ENCODE measurements around the gene B3GALT6.

Gene B3GALT6

DNA sequence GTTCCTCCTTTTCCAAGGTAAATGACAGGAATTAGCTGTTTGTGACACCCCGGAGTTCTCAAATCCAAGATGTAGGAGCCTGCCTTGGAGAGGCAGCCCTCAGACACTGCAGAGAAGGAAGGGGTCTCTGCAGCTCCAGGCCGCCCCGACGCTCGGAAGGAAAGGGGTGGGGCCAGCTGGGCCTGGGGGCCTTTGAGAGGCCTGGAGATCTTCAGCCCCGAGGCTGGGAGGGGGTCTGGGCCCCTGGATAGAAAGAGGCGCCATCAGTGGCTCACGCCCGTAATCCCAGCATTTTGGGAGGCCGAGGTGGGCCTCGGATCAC, 24.5 kb upstream of the B3GALT6 start:
- TF ChIP-seq, protein P1, sequence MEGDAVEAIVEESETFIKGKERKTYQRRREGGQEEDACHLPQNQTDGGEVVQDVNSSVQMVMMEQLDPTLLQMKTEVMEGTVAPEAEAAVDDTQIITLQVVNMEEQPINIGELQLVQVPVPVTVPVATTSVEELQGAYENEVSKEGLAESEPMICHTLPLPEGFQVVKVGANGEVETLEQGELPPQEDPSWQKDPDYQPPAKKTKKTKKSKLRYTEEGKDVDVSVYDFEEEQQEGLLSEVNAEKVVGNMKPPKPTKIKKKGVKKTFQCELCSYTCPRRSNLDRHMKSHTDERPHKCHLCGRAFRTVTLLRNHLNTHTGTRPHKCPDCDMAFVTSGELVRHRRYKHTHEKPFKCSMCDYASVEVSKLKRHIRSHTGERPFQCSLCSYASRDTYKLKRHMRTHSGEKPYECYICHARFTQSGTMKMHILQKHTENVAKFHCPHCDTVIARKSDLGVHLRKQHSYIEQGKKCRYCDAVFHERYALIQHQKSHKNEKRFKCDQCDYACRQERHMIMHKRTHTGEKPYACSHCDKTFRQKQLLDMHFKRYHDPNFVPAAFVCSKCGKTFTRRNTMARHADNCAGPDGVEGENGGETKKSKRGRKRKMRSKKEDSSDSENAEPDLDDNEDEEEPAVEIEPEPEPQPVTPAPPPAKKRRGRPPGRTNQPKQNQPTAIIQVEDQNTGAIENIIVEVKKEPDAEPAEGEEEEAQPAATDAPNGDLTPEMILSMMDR (IDR thresholded peaks at IDR 0.05; ENCODE audit: low read depth, low read length): no peak
- no peak for DNase-seq (ENCODE audit: extremely low read depth, low read depth)

DNA sequence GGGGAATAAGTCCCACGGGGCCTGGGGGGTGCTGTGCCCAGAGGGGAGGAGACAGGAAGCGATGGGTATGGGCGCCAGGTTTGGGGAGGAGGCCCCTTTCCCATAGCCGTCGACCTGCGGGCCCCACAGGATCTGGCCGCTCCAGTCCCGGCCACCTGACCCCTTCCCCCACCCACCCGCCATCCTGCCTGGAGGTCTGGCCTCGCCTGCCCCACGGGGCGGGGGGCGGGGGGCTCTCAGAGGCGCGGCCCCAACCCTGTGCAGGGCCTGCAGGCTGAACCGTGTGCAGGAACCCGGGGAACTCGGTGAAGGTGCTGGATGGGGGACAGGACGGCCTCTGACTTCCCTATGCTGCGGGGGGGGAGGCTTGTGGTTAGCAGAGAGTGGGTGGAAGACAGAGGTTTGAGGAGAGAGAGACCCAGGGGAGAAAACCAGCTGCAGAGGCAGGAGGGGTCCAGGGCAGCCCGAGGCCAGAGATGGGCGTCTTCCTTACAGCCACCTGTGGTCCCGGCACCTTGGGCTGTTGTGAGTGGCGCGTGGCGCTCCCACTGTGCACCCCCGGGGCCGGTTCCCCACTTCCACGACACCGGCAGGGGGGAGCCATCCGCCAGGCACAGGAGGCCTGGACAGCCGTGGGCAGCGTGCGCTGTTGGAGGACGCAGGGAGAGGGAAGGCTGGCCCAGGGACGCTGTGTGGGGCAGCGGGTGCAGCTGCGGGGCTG, 23.2 kb upstream of the B3GALT6 start:
- DNase-seq (ENCODE audit: extremely low read depth, low read depth): no peak

DNA sequence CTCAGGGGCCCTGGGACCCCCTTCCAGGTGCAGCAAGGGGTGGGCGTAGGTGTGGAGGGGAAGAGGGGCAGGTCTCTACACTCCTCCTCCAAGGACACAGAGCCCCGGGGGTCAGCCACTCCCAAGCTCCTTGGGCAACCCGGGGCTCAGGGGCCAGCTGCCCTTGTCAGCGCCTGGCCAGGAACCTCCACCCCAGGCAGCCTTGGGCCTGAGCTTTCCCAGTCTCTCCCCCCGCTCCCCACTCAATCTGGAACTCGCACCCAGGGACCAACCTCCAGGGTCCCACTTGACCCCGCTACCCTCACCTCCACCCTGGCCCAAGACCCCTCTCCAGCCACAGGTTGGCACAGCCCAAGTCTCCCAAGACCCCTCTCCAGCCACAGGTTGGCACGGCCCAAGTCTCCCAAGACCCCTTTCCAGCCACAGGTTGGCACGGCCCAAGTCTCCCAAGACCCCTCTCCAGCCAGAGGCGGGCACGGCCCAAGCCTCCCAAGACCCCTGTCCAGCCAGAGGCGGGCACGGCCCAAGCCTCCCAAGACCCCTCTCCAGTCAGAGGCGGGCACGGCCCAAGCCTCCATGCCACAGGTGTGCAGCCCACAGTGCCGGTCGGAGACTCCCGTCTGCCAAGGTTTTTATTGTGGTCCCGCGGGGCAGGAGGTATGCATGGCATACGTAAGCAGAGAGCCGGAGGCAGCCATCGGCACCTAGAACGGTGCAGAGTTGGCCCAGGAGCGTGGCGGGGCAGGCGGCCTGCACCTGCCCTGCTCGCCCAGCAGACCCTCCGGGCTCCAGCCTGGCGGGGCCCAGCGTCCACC, 21.1 kb upstream of the B3GALT6 start:
- TF ChIP-seq, protein P1 (IDR thresholded peaks at IDR 0.05; ENCODE audit: low read depth, low read length): no peak
- no peak for DNase-seq (ENCODE audit: extremely low read depth, low read depth)

More for the DNA sequence above, 23.2 kb upstream of the B3GALT6 start:
- TF ChIP-seq, protein P1 (IDR thresholded peaks at IDR 0.05; ENCODE audit: low read depth, low read length): no peak

DNA sequence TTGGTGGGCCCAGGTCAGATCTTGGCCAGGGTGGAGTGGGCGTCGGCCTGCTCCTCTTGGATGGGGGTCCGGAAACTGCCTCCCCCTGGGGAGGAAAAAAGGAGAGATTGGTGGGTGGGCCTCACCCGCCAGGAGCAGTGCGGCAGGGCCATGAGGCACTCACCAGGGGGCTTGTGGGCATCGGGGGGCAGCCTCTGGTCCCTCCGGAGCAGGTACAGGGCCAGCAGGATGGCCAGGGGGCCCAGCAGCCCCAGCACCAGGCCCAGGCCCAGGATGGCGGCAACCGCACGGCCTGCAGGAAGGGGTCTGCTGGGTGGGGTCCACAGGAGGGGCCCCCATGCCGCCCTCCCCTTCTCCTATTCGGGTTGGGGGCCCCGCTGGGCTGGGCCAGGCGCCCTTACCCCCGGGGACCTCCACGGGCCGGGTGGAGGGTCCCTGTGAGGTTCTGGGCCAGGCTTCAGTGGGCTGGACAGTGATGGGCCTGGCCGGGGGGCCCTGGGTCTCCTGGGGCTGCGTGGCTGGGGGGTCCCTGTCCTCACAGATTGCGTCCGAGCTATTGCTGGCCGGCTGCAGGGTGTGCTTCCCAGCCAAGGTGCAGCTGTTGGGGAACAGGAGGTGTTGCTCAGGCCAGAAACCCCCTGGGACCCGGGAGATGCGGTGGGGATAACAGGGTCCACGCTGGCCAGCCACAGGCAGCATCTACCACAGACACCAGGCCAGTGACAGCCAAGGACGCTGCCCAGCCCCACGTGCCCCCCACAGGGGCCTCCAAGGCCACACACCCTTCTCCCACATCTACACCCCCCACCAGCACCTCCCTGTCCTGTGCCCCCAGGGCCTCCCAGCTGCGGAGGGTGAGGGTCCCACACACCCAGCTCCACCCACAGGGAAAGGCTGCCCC, 20.2 kb upstream of the B3GALT6 start:
- DNase-seq (ENCODE audit: extremely low read depth, low read depth): no peak
- TF ChIP-seq, protein P1 (IDR thresholded peaks at IDR 0.05; ENCODE audit: low read depth, low read length): no peak

DNA sequence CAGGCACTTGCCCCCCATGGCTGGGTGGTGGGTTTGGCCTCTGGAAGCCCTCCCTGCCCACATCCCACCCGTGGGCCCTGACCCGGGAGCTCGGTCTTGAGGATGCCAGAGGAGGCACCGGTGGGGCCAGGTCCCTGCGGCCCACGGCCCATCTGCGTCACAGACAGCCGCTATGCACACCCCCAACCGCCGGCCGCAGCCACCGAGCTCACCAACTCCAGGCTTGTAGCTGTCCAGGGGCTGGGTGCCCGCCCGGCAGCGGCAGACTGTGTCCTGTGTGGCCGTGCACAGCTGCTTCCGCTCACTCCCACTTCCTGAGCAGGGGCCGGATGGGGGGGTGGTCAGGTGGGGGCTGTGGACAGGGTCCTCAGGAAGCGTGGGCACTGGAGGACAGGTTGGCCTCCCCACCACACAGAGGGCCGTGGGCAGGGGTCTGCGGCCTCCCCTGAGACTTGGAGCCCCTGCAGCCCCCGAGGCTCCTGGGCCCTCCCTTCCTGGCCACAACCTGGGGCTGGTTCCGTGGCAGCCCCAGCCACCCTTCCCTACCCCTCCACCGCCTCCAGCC, 19.2 kb upstream of the B3GALT6 start:
- DNase-seq (ENCODE audit: extremely low read depth, low read depth): no peak
- TF ChIP-seq, protein P1 (IDR thresholded peaks at IDR 0.05; ENCODE audit: low read depth, low read length): no peak

DNA sequence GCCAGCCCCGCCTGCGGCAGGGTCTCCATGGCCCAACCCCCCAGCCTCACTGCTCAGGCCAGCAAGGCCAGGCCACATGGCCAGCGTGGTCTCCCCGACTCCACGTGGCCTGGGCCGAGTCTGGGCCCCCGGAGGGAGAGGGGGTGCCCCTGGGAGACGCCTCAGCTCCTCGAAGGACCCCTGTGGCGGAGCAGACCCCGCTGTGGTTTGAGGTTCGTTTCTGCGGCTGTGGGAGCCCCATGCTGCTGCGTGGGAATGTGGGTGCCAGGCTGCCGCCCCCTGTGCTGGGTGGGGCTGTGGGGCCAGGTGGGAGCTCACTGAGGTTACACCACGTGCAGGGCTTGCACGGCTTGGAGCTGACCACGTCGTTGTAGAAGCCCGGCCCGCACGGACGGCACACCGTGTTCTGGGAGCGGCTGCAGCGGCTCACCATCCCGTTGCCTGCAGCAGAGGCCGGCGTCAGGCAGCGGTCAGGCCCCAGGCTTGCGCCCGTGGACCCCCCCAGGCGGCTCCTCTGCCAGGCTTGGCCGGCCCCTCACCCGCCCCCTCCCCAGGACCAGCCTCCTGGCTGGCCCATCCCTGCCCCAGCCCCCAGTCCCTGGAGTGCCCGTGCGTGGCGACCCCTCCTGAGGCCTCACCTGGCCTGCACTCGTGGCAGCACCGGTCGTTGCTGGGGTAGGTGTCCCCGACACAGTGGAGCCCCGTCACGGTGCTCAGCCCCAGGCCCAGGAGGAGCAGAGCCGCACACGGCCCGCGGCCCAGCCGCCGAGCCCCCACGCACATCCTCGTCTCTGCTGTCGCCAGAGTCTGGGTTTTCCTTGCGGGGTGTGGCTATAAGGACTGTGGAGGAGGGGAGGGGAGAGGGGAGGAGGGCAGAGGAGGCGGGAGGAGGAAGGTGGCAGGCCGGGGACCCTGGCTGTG, 18.4 kb upstream of the B3GALT6 start, which contains the start of gene TNFRSF4:
Gene TNFRSF4 (minus strand): TSS at position 809 of the 921 bp plus-strand sequence. CDS start 26 bp downstream, at position 783.
- TF ChIP-seq, protein P1 (IDR thresholded peaks at IDR 0.05; ENCODE audit: low read depth, low read length): no peak

More for the DNA sequence above, 18.4 kb upstream of the B3GALT6 start, which contains the start of gene TNFRSF4:
- no peak for DNase-seq (ENCODE audit: extremely low read depth, low read depth)

Data from AG09319 (cell line).